Measurements from ENCODE around the gene MAP4K1. TPM values are rescaled to one million over a fixed set of nuclear protein-coding genes. Genes with fewer than 3 reads are reported as not detected.
"Not testable (repeated sequence)": the region's sequence is repeated elsewhere in the genome, so short reads cannot be mapped to it uniquely, and the experiment has no call there.

The MAP4K1 gene
- total RNA-seq, 1 experiment from 2014 or later, result 0.56 TPM

DNA sequence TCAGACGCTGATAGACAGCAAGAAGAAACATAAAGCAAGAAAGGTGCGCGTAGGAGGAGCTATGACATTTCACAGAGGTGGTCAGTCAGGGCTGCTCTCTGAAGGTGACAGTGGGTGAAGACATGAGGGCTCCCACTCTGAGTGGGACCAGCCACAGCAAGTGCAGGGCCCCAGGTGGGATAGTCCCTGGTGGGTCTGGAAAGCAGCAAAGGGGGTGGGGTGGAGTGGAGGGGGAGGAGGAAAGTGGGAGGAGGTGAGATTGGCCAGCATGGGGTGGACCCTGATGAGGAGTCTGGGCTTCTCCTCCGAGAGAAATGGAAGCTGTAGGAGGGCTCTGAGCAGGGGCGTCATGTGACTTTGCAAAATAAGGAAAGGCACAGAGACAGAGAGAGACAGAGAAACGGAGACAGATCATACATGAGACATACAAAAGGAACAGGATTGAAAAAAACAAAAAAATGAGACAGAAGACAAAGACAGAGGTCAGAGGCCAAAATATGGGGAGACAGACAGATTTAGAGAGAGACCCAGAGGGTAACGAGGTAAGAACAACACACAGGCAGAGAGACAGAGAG, 2.7 kb downstream of the MAP4K1 start:
- no peak for DNase-seq (ENCODE audit: unreplicated experiment)
- Mint-ChIP-seq H3K27me3 (ENCODE audit: insufficient read depth, unreplicated experiment) (no peaks in the 10 kb centered on the region), H3K27ac (ENCODE audit: low read depth, unreplicated experiment) (peak overlapping the region; percentile 11), H3K4me1 (ENCODE audit: insufficient read depth, unreplicated experiment) (peaks cover 7% of the 10 kb centered on the region), H3K4me3 (ENCODE audit: unreplicated experiment) (no peak overlapping the region), H3K36me3 (ENCODE audit: insufficient read depth, unreplicated experiment) (peaks cover 13% of the 10 kb centered on the region), H3K9me3 (ENCODE audit: unreplicated experiment) (no peaks in the 10 kb centered on the region)
- ChIA-PET CTCF (interaction anchor here (0.5 kb wide), 1 partner anchor 286 kb away, joined by 3 read pairs; no protein-coding TSS in a partner anchor), POLR2A (no interaction called here)
- TF ChIP-seq, protein P1, sequence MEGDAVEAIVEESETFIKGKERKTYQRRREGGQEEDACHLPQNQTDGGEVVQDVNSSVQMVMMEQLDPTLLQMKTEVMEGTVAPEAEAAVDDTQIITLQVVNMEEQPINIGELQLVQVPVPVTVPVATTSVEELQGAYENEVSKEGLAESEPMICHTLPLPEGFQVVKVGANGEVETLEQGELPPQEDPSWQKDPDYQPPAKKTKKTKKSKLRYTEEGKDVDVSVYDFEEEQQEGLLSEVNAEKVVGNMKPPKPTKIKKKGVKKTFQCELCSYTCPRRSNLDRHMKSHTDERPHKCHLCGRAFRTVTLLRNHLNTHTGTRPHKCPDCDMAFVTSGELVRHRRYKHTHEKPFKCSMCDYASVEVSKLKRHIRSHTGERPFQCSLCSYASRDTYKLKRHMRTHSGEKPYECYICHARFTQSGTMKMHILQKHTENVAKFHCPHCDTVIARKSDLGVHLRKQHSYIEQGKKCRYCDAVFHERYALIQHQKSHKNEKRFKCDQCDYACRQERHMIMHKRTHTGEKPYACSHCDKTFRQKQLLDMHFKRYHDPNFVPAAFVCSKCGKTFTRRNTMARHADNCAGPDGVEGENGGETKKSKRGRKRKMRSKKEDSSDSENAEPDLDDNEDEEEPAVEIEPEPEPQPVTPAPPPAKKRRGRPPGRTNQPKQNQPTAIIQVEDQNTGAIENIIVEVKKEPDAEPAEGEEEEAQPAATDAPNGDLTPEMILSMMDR (IDR thresholded peaks at IDR 0.05; ENCODE audit: unreplicated experiment), result no peak
- no TSS peak for BruUV-seq (replicated peaks)
- intact Hi-C loops (cut with micrococcal nuclease), result loop anchor here (5.0 kb wide), 2 partner anchors 58 to 73 kb away; no protein-coding TSS in a partner anchor

GRCh38 chr19:38614289-38614688, 3.5 kb downstream of the MAP4K1 start:
- intact Hi-C loops (cut with micrococcal nuclease), result no loop called here
- Mint-ChIP-seq H3K9me3 (ENCODE audit: unreplicated experiment) (no peaks in the 10 kb centered on the region), H3K4me3 (ENCODE audit: unreplicated experiment) (no peak overlapping the region), H3K36me3 (ENCODE audit: insufficient read depth, unreplicated experiment) (peaks cover 5% of the 10 kb centered on the region), H3K4me1 (ENCODE audit: insufficient read depth, unreplicated experiment) (no peaks in the 10 kb centered on the region), H3K27me3 (ENCODE audit: insufficient read depth, unreplicated experiment) (no peaks in the 10 kb centered on the region), H3K27ac (ENCODE audit: low read depth, unreplicated experiment) (no peak overlapping the region)
- POLR2A ChIA-PET, result no interaction called here
- BruUV-seq (replicated peaks), result no TSS peak
- DNase-seq (ENCODE audit: unreplicated experiment), result no peak
- CTCF ChIA-PET, result interaction anchor here (0.5 to 1.3 kb wide), 2 partner anchors 19 to 287 kb away, joined by 3 read pairs; no protein-coding TSS in a partner anchor
- TF ChIP-seq, protein P1 (IDR thresholded peaks at IDR 0.05; ENCODE audit: unreplicated experiment), result no peak

DNA sequence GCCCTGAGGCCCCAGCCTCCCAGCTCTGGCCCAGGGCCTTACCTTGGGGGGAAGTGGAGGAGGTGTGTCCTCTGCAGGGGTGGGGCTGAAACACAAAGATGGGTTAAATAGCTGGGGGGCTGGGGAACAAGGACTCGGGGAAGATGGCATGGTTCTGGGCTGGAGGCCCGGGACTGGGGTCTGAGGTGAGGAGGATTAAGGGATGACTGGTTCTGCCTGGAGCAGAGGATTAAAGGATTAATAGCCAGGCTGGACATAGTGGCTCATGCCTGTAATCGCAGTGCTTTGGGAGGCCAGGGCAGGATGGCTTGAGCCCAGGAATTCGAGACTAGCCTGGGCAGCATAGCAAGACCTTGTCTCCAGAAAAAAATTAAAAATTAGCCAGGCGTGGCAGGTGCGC, 11.6 kb downstream of the MAP4K1 start:
- H3K27me3 Mint-ChIP-seq (ENCODE audit: insufficient read depth, unreplicated experiment), result no peaks in the 10 kb centered on the region
- TF ChIP-seq, protein P1 (IDR thresholded peaks at IDR 0.05; ENCODE audit: unreplicated experiment), result no peak
- BruUV-seq (replicated peaks), result no TSS peak
- H3K36me3 Mint-ChIP-seq (ENCODE audit: insufficient read depth, unreplicated experiment), result no peaks in the 10 kb centered on the region
- H3K27ac Mint-ChIP-seq (ENCODE audit: low read depth, unreplicated experiment), result no peak overlapping the region
- CTCF ChIA-PET, result interaction anchor here (0.6 kb wide), 1 partner anchor 29 kb away, joined by 4 read pairs; no protein-coding TSS in a partner anchor
- POLR2A ChIA-PET, result no interaction called here
- no peaks in the 10 kb centered on the region for H3K4me1 Mint-ChIP-seq (ENCODE audit: insufficient read depth, unreplicated experiment)
- no peaks in the 10 kb centered on the region for H3K9me3 Mint-ChIP-seq (ENCODE audit: unreplicated experiment)
- DNase-seq (ENCODE audit: unreplicated experiment), result no peak
- no peak overlapping the region for H3K4me3 Mint-ChIP-seq (ENCODE audit: unreplicated experiment)
- intact Hi-C loops (cut with micrococcal nuclease), result no loop called here

GRCh38 chr19:38602856-38603255, 14.9 kb downstream of the MAP4K1 start:
- H3K27me3 Mint-ChIP-seq (ENCODE audit: insufficient read depth, unreplicated experiment); H3K4me1 Mint-ChIP-seq (ENCODE audit: insufficient read depth, unreplicated experiment); H3K36me3 Mint-ChIP-seq (ENCODE audit: insufficient read depth, unreplicated experiment); H3K27ac Mint-ChIP-seq (ENCODE audit: low read depth, unreplicated experiment); POLR2A ChIA-PET; BruUV-seq (replicated peaks); H3K9me3 Mint-ChIP-seq (ENCODE audit: unreplicated experiment); intact Hi-C loops (cut with micrococcal nuclease); DNase-seq (ENCODE audit: unreplicated experiment); CTCF ChIA-PET; H3K4me3 Mint-ChIP-seq (ENCODE audit: unreplicated experiment): not testable (repeated sequence)

DNA sequence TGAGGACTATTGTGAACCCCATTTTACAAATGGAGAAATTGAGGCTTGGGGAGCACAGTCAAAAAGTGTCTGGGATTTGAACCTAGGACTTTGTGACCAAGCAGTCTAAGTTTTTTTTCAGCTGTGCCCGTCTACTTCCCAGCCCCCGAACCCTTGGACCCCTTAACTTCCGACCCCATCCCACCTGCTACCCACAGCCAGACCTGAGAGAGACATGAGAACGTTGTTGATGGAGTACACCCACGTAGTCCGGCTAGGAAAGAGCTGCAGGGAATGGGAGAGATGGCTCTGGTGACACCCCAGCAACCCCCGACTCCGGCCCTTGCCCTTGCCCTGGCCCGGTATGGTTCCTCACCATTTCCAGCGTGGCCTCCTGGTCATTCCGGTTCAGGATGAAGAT, 18.0 kb downstream of the MAP4K1 start:
- TF ChIP-seq, protein P1 (IDR thresholded peaks at IDR 0.05; ENCODE audit: unreplicated experiment), result no peak
- no peaks in the 10 kb centered on the region for H3K27me3 Mint-ChIP-seq (ENCODE audit: insufficient read depth, unreplicated experiment)
- no peak overlapping the region for H3K27ac Mint-ChIP-seq (ENCODE audit: low read depth, unreplicated experiment)
- no peaks in the 10 kb centered on the region for H3K9me3 Mint-ChIP-seq (ENCODE audit: unreplicated experiment)
- H3K4me1 Mint-ChIP-seq (ENCODE audit: insufficient read depth, unreplicated experiment), result no peaks in the 10 kb centered on the region
- BruUV-seq (replicated peaks), result no TSS peak
- POLR2A ChIA-PET, result no interaction called here
- intact Hi-C loops (cut with micrococcal nuclease), result no loop called here
- no peak overlapping the region for H3K4me3 Mint-ChIP-seq (ENCODE audit: unreplicated experiment)
- DNase-seq (ENCODE audit: unreplicated experiment), result no peak
- no peaks in the 10 kb centered on the region for H3K36me3 Mint-ChIP-seq (ENCODE audit: insufficient read depth, unreplicated experiment)
- CTCF ChIA-PET, result no interaction called here
